GM12873 (cell line): ENCODE results near the gene TPSAB1.

Source experiments
- TF ChIP-seq, protein P1 (sequence below): IDR thresholded peaks from 2 replicates; pipeline ENCODE4 v1.5.1; 2012; ENCODE audit warnings: low read depth, mild to moderate bottlenecking, moderate library complexity, low read length, control low read depth; ENCODE audit not compliant: insufficient read depth; ENCODE audit errors: missing control alignments

Gene TPSAB1

DNA sequence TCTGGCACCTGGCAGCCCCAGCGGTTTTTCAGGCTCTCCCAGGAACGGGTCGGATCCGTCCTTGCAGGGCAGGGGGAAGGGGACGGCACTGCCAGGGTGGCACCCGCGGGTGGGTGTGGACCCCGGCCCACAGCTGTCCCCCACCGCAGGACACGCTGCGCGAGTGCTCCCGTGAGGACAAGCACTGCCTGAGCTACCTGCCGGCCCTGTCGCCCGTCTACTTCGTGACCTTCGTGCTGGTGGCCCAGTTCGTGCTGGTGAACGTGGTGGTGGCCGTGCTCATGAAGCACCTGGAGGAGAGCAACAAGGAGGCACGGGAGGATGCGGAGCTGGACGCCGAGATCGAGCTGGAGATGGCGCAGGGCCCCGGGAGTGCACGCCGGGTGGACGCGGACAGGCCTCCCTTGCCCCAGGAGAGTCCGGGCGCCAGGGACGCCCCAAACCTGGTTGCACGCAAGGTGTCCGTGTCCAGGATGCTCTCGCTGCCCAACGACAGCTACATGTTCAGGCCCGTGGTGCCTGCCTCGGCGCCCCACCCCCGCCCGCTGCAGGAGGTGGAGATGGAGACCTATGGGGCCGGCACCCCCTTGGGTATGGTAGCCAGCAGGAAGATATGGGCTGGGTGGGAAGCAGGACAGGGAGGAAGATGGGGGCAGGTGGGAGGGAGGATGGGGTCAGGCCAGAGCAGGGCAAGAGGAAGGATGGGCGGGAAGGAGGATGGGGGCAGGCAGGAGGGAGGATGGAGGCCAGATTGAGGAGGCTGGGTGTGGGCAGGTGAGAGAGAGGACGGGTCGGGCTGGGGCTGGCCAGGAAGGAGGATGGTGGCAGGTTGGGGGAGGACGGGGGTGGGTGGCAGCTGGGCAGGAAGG, 22.2 kb upstream of the TPSAB1 start:
- TF ChIP-seq, protein P1, sequence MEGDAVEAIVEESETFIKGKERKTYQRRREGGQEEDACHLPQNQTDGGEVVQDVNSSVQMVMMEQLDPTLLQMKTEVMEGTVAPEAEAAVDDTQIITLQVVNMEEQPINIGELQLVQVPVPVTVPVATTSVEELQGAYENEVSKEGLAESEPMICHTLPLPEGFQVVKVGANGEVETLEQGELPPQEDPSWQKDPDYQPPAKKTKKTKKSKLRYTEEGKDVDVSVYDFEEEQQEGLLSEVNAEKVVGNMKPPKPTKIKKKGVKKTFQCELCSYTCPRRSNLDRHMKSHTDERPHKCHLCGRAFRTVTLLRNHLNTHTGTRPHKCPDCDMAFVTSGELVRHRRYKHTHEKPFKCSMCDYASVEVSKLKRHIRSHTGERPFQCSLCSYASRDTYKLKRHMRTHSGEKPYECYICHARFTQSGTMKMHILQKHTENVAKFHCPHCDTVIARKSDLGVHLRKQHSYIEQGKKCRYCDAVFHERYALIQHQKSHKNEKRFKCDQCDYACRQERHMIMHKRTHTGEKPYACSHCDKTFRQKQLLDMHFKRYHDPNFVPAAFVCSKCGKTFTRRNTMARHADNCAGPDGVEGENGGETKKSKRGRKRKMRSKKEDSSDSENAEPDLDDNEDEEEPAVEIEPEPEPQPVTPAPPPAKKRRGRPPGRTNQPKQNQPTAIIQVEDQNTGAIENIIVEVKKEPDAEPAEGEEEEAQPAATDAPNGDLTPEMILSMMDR, result no peak

DNA sequence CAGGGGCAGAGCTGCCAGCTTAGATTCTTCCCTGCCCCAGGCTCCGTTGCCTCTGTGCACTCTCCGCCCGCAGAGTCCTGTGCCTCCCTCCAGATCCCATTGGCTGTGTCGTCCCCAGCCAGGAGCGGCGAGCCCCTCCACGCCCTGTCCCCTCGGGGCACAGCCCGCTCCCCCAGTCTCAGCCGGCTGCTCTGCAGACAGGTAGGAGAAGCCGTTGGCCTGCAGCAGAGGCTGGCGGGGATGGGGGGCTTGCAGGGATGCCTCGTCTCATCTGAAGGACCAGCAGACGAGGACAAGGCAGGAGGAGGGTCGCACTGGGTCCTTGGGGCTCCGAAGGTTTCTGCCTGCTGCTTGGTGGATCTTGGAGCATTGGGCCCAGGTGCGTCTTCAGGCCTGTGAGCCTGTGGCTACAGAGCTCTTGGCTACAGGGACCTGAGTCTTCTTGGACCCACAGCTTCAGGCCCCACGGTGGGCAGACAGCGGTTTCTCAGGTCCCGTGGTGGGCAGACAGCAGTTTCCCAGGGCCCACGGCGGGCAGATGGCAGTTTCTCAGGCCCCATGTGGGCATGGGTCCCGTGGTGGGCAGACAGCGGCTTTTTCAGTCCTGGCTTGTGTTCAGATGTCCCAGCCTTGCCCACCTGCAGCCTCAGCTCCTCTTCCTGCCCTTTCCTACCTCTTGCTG, 21.4 kb upstream of the TPSAB1 start:
- TF ChIP-seq, protein P1, result no peak

DNA sequence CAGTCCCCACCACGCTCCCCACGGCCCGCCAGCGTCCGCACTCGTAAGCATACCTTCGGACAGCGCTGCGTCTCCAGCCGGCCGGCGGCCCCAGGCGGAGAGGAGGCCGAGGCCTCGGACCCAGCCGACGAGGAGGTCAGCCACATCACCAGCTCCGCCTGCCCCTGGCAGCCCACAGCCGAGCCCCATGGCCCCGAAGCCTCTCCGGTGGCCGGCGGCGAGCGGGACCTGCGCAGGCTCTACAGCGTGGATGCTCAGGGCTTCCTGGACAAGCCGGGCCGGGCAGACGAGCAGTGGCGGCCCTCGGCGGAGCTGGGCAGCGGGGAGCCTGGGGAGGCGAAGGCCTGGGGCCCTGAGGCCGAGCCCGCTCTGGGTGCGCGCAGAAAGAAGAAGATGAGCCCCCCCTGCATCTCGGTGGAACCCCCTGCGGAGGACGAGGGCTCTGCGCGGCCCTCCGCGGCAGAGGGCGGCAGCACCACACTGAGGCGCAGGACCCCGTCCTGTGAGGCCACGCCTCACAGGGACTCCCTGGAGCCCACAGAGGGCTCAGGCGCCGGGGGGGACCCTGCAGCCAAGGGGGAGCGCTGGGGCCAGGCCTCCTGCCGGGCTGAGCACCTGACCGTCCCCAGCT, 20.3 kb upstream of the TPSAB1 start:
- TF ChIP-seq, protein P1, result no peak

DNA sequence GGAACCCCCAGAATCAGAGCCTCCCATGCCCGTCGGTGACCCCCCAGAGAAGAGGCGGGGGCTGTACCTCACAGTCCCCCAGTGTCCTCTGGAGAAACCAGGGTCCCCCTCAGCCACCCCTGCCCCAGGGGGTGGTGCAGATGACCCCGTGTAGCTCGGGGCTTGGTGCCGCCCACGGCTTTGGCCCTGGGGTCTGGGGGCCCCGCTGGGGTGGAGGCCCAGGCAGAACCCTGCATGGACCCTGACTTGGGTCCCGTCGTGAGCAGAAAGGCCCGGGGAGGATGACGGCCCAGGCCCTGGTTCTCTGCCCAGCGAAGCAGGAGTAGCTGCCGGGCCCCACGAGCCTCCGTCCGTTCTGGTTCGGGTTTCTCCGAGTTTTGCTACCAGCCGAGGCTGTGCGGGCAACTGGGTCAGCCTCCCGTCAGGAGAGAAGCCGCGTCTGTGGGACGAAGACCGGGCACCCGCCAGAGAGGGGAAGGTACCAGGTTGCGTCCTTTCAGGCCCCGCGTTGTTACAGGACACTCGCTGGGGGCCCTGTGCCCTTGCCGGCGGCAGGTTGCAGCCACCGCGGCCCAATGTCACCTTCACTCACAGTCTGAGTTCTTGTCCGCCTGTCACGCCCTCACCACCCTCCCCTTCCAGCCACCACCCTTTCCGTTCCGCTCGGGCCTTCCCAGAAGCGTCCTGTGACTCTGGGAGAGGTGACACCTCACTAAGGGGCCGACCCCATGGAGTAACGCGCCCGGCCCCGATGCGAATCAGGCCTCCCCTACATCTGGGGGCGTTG, 19.5 kb upstream of the TPSAB1 start:
- TF ChIP-seq, protein P1, result no peak

DNA sequence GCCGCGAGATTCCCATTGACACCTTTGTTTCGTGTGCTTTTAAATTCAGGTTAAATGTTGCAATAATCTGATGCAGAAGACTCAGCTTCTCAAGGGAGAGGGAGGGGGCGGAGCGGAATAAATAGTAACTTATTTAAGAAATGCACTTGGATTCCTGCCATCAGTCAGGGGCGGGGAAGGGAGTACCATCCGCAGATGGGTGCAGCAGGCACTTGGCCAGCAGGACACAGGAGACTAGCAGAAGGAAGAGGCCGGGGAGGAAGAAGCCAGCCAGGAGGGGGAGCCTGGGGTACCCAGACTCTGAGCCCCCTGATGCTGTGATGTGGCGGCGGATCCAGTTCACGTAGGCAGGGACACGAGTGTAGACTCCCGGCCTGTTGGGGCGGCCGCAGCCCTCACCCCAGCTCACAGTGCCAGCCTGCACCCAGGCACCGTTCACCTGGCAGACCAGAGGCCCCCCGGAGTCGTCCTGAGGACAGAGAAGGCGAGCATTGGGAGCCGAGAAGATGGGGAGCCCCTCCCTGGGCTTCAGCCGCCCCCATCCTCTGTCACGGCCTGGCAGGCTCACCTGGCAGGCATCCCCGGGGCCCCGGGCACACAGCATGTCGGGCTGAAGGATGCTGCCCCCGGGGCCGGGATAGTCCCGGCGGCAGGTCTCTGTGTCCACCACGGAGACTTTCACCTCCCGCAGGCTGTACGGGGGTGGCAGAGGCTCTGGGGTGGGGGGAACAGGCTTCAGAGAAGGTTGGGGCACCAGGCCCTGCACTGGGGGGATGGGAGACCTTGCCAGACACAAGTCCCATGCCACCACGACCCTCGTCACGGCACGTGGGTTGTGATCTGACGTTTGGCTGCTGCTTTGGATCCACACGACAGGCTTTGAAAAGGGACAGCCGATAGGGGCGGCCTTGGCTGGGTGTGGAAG, 18.6 kb upstream of the TPSAB1 start:
- TF ChIP-seq, protein P1, result no peak

DNA sequence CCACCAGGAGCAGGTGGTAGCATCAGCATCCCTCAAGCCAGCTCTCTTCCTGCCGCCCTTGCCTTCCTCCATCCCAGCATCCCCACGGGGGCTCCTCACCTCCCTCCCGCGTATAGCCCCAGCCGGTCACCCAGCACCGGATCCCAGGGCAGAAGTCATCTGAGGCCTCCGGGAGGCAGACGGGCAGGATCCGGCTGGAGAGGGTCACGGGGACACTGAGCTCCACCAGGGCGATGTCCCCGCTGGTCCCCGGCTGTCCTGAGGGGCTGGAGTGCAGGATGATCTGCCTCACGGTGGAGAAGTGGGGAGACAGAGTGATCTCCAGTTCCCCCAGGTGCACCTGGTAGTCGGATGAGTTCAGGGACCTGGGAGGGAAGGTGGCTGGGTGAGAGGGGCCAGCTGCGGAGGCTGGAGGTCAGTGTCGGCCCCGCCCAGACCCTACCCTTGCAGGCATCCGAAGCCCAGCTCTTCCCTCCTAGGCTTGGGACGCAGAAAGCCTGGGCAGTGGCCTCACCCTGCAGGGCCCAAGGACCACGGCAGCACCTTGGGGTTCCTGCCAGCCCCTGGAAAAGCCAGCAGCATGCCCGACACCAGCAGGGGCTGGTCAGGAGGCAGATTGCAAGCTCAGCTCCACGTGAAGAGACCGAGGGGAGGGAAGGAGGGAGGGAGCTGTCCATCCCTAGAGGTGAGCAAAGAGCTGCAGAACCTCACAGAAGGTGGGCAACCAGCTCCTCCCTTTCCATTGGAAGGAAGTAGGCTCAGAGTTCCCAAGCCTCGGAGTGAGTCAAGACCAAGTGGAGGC, 17.8 kb upstream of the TPSAB1 start:
- TF ChIP-seq, protein P1, result no peak
